HG03378 (cell line): ENCODE measurements around the gene CSNK1G2.
A peak's percentile ranks its signal among the peaks of the same experiment; 100 is the strongest.

Source experiments
- ATAC-seq: cut with Tn5 transposase; IDR thresholded peaks from one replicate; pipeline ENCODE4 v1.9.1; 2021; ENCODE audit warnings: mild to moderate bottlenecking, moderate library complexity; ENCODE audit not compliant: unreplicated experiment

The CSNK1G2 gene

DNA sequence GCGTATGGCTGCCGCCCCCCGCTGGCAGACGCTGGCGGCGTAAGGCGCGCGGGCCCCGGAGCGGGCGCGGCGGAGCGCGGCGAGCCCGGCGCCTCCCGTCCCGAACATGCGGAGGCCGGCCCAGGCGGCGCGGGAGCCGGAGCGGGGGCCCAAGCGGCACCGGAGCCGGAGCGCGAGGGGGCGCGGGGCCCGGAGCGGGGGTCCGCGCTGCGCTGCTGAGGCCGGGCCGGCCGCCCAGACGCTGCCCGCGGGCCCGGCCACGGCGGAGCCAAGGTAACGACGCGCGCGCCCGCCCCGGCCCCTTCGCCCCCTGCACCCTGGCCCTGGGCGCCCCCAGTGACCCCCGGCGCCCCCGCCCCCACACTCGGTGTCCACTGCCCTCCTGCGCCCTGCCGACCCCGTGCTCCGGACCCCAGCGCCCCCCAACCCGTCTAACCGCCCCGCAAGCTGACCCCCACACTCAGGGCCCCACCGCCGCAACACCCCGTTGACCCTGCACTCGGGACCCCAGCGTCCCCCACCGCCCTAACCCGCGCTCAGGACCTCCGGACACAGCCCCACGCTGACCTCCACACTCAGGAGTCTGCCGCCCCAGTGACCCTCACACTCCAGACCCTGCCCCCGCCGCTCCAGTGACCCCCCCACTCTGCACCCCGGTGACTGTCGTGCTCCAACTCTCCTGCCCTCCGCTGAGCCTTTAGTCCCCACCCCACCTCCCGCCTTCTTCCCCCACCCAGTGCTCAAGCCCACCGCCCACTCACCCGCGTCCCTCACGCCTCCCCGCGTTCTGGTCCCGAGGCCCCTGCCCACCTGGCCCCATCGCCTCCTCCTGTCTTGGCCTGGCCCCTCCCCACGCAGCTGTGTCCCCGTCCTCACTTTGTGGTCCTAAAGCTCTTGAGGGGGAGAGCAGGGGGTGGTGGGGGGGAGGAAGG lies at the start of gene CSNK1G2:
TSS of gene CSNK1G2 (plus strand) at position 27 of the 932 bp plus-strand sequence. CDS start 28,601 bp downstream, outside the sequence.
- ATAC-seq, result no peak

DNA sequence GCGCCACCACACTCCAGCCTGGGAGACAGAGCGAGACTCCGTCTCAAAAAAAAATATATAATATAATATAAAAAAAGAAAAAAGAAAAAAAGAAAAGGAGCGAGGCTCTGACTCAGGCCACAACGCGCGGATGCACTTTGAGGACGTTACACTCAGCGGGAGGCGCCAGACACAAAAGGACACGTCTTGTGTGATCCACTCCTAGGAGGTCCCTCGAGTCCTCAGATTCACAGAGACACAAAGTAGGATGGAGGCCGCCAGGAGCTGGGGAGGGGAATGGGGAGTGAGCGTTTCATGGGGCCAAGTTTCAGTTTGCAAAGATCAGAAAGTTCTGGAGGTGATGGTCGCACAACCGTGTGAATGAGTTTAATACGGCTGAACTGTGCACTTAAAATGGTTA lies 47.2 kb upstream of the CSNK1G2 start:
- ATAC-seq, result no peak

DNA sequence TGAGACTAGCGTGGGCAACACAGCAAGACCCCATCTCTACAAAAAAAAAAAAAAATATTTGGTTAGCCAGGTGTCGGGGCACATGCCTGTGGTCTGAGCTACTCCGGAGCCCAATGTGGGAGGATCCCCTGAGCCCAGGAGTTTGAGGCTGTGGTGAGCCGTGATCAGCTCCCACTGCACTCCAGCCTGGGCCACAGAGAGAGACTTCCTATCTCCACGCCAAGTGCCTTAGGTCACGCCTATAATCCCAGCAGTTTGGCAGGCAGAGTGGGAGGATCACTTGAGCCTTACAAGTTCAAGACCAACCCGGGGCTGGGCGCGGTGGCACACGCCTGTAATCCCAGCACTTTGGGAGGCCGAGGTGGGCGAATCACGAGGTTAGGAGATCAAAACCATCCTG lies 44.5 kb upstream of the CSNK1G2 start:
- no peak for ATAC-seq

DNA sequence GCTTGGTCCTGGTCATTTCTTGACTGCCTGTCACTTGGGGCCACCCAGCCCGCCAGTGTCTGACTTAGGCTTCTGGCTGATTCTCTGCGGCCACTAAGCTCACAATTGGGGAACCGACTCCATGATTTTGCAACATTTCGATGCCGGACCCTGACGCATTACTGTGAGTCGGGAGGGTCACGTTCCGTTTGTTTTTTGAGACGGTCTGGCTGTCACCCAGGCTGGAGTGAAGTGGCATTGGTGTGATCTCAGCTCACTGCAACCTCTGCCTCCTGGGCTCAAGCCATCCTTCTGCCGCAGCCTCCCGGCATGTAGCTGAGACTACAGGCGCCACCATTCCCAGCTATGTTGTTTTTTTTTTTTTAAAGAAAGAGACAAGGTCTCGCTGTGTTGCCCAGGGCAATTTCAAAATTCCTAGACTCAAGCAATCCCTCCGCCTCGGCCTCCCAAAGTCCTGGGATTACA lies 39.0 kb upstream of the CSNK1G2 start:
- no peak for ATAC-seq

DNA sequence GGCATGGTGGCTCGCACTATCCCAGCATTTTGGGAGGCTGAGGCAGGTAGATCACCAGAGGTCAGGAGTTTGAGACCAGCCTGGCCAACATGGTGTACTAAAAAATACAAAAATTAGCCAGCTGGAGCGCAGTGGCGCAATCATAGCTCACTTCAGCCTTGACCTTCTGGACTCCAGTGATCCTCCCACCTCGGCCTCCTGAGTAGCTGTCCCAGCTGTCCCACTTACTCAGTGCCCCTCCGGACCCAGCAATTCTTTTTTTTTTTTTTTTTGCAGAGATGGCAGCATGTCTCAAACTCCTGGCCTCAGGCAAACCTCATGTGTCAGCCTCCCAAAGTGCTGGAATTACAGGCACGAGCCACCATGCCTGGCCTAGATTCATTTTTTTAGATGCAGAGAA lies 38.0 kb upstream of the CSNK1G2 start:
- no peak for ATAC-seq

DNA sequence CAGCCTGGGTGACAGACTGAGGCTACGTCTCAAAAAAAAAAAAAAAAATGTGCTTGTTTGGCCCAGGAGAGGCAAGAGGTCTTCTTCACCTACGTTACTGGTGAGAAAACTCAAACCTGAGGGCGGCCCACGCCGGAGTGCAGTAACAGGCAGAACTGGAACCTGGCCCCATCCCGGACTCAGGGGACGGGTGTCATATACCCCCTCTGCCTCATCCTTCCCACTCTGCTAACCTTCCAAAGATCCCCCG lies 36.2 kb upstream of the CSNK1G2 start:
- peak; percentile 14 for ATAC-seq

DNA sequence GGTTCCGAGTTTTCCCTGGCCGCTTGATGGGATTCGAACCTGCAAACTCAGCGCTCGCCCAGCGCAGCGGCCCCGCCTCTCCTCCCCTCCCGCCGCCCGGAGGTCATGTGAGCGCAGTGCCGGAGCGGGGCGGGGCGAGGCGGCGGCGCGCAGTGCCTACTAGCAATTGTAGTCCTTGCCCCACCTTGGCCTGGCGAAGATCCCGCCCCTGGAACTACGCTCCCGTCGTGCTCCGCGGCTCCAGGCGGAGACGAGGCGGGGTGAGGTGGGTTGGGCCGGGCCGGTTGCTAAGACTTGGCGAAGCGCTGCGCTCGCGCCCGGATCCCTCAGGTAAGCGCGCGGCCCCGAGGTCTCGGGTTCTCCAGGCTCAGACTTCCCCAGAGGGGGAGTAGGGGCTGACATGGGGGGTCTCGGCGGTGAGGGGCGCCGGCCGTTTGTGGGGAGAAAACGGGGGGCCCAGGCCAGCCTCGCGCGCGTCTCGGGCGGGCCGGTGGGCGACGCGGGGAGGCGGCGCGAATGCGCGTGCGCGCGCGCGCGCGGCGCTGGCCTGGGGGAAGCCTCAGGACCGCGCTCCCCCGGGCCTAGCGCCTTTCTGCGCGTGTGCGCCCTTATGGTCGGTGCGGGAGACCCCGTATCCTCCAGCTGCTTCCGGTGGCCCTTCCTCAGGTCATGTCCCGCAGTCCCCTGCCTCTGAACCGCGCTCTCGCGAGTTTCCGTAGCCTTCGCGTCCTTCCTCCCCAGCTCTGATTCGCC lies 35.7 kb upstream of the CSNK1G2 start, which contains the start of the genes ADAT3 and SCAMP4:
TSS of gene ADAT3 (plus strand) at position 290 of the 753 bp plus-strand sequence. CDS start 6,649 bp downstream, outside the sequence.
TSS of gene SCAMP4 (plus strand) at position 290 of the 753 bp plus-strand sequence. CDS start 9,621 bp downstream, outside the sequence.
- peak; percentile 48 for ATAC-seq

DNA sequence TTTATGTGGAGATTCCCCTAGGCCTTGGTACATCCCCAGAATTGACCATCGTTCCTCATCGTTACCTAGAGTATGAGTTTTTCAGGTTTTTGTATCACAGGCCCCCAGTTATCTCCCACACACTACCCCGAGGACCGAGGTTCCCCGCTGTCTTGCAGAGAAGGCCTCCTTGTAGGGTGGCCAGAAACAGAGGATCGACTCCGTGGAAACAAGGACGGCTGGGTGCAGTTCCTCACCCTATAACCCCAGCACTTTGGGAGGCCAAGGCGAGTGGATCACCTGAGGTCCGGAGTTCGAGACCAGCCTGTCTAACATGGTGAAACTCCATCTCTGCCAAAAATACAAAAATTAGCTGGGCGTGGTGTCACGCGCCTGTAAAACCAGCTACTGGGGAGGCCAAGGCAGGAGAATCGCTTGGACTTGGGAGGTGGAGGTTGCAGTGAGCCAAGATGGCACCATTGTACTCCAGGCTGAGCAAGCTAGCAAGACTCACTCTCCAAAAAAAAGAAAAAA lies 35.1 kb upstream of the CSNK1G2 start:
- no peak for ATAC-seq

DNA sequence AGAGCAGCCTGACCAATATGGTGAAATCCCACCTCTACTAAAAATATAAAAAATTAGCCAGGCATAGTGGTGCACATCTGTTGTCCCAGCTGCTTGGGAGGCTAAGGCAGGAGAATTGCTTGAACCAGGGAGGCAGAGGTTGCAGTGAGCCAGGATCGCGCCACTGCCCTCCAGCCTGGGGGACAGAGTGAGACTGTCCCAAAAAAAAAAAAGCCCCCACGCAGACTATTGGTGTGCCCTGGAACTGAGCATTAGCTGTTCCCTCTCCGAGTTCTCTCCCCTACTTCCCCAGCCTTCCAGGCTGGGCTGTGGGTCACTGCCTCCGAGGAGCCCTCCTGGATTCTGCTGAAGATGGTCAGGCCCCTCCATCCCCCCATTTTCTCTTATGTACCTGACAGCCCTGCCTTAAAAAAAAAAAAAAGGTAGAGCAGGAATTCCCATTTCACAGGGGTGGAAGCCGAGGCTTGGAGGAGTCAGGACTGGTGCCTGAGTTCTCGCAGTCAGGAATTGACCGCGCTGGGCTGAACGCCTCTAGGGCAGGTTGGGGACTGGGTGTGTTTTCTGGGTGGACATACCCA lies 33.9 kb upstream of the CSNK1G2 start:
- ATAC-seq, result no peak

DNA sequence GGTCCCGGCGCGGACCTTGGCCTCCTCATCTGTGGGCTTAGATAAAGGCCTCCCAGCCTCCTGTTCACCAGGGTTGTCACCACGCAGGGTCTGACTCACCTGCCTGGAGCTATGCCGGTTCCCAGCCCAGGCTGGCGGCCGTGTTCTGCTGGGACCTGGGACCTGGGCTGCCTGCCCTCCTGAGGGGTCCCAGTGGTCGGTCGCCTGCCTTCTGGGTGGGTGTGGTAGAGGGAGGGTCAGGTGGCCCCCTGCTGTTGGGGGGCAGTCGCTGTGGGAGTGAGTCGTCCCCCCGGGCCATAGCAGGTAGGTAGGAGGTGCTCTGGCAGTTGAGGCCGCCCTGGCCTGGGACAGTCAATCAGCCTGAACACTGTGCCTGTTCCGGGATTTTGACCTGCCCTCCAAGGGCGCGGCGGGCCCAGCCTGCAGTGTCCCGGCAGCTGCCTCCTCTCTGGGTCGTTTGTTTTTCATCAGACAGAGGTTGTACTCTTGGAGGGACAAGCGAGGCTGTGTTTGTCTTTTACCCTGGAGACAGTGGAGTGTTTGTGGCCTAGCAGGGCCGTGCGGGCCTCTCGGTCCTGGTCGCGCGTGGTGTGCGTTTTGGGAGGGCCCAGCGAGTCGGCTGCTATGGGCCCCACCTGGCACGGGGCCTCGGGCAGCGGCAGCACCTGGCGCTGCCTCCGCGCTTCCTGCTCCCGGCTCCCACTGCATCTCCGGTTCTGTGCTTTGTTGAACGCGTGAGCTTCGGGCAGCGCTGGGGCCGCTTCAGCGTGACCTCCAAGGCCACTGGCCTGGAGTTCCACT lies 33.2 kb upstream of the CSNK1G2 start:
- ATAC-seq, result no peak

DNA sequence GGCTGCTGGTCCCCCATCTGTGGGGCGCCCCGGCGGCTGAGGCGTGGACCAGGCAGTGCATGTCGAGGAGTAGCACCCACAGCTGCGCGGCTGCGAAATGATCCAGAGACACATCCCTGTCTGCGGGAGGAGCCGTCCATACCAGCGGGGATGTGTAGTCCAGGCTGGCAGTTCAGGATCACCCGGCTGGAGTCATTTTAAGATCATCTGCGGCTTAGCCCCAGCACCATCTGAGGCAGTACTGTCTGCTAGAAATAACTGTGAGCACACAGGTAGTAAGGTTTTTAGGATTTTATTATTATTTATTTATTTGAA lies 32.7 kb upstream of the CSNK1G2 start:
- no peak for ATAC-seq

DNA sequence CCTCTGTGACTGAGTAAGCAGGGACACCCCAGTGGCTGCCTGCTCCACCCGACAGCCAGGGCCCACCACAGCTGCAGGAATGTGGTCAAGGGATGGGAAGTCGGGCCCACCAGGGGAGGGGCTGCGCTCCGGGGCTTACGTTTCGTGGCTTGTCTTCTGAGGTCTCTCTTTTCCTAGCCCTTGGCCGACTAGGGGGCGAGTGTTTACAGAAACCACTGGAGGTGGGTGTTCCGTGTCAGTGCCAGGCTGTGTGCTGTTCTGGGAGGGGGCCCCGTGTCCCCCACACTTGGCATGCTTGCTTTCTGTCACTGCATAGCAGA lies 31.3 kb upstream of the CSNK1G2 start:
- no peak for ATAC-seq

DNA sequence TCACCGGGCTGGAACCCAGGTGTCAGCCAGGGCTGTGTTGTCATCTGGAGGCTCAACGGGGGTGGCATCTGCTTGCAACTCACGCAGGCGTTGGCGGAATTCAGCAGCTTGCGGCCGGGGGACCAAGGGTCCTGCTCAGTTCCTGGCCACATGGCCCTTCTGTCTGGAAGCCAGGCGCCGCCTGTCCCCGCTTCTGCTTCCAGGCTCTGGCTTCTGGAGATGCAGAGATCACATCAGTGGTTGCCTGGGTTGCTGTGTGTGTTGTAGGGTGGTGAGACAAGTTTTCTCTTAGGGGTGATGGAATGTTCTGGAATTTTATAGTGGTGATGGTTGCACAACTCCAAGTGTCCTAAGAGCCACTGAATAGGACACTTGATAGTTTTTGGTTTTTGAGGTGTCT lies 30.8 kb upstream of the CSNK1G2 start:
- no peak for ATAC-seq

DNA sequence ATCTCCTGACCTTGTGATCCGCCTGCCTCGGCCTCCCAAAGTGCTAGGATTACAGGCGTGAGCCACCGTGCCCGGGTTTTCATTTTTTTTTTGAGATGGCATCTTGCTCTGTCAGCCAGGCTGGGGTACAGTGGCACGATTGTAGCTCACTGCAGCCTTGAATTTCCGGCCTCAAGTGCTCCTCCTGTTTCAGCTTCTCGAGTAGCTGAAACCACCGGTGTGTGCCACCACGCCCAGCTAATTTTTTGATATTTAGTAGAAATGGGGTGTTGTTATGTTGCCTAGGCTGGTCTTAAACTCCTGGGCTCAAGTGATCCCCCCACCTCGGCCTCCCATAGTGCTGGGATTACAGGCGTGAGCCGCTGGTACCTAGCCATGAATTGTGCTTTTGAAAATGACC lies 29.9 kb upstream of the CSNK1G2 start:
- no peak for ATAC-seq

DNA sequence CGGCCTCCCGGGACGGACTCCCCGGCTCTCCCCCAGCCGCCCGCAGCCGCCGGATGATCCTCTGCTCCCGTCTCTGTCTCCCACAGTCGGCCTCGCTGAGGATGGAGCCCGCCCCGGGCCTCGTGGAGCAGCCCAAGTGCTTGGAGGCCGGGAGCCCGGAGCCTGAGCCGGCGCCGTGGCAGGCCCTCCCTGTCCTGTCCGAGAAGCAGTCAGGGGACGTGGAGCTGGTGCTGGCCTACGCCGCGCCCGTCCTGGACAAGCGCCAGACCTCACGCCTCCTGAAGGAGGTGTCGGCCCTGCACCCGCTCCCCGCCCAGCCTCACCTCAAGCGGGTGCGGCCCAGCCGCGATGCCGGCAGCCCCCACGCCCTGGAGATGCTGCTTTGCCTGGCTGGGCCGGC lies 29.0 kb upstream of the CSNK1G2 start:
- no peak for ATAC-seq

DNA sequence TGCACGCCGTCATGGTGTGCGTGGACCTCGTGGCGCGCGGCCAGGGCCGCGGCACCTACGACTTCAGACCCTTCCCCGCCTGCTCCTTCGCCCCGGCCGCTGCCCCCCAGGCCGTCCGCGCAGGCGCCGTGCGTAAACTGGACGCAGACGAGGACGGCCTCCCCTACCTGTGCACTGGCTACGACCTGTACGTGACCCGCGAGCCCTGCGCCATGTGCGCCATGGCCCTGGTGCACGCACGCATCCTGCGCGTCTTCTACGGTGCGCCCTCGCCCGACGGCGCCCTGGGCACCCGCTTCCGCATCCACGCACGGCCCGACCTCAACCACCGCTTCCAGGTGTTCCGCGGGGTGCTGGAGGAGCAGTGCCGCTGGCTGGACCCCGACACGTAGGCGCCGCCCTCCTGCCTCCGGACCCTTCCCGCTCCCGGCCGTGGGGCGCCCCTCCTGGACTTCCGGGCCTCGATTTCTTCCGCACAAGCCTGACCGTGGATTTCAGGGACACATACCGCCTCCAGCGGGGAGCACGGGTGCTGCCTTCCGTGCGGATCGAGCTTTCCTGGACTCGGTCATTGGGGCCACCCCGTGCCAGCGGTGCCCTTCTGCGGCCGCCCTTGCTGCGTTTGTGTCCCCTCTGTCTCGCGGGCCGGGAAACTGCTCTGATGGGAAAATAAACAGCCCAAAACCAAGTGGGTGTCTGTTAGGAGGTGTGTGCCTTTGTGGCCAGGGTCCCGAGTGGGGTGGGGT lies 28.0 kb upstream of the CSNK1G2 start:
- ATAC-seq, result no peak

DNA sequence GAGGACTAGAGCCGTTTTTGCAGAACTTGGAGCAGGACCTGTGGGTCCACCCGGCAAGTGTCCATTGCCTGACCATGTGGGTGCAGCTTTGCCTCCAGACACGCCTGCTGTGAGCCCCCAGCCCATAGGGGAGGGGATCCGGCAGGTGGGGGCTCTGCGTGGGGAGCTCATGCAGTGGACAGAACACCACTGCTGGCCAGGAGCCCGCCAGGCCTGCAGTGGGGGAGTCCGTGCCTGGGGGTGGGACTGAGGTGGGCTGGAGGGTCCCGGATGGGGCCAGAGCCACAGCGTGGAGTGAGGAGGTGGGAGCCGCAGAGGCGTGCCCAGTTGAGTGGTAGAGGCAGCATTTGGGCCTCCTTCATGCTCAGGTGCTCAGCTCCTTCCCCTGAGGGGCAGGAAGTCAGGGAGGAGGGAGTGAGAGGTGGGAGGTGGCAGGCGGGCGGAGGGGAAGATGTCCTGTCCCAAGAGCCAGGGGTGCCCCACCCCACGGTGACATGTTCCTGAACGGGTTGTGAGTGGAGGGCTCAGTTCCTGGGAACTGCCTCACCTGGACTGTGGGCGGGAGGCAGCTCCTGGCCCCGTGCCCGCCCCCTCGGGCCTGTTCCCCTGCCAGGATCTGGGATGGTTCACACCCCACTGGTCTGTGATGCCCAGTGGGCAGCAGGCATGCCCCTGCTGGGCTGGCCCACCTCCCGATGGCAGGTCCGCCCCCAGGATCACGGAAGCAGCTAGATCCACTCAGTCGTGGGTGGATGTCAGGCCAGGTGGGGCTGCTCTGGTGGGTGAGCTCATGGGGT lies 27.0 kb upstream of the CSNK1G2 start:
- ATAC-seq, result no peak

DNA sequence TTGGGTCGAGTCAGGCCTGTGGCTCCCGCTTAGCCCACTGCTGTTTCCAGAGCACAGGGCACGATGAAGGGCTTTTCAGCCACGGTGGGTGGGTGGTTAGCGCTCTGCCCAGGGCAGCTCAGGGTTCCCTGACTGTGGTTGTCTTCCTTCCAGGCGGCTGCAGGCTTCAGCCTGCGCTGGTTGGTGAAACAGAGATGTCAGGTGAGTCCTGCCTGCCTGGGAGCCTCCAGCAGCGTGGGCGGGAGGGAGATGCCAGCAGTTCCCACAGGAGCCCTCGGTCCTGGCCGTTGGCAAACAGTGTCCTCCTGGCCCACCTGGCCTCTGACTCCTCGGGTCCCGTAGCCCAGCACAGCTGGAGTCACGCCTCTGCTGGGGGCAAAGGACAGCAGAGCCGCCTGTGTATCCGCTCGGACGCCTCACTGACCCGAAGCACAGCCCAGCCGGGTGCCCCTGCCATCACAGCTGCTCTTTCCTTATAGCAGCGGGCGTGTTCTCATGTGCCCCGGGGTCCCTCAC lies 26.1 kb upstream of the CSNK1G2 start:
- no peak for ATAC-seq

DNA sequence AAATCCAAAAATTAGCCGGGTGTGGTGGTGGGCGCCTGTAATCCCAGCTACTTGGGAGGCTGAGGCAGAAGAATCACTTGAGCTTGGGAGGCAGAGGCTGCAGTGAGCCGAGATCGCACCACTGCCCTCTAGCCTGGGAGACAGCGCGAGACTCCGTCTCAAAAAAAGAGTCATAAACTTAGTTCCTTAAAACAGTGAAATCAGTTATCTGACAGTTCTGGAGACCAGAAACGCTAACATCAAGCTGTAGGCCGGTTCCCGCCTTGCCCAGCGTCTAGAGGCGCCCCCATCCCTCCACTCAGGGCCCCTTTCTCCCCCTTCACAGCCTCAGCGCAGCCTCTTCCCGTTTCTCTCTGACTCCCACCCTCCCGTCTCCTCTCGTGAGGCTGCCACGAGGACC lies 23.8 kb upstream of the CSNK1G2 start:
- ATAC-seq, result no peak
